Keratinocyte (primary cell): Measurements from ENCODE around the gene NR3C2. TPM values are rescaled to one million over a fixed set of nuclear protein-coding genes. Genes with fewer than 3 reads are reported as not detected.

Experiments
- DNase-seq: peaks from one replicate; pipeline ENCODE4 v3.0.0-alpha.2; 2011; ENCODE audit warnings: low read depth, missing footprints, low spot score
- FAIRE-seq: peaks from 2 replicates; lab custom pipeline; 2011; peaks lifted over from hg19 to GRCh38; lab: Jason Lieb, UNC
- H2AFZ ChIP-seq: 2 replicates; pipeline ENCODE4 v1.6.0; 2012; ENCODE audit warnings: low read length, control low read depth, inconsistent platforms; ENCODE audit not compliant: control insufficient read depth
- H3K27ac ChIP-seq: 2 replicates; pipeline ENCODE4 v1.5.1; 2011; ENCODE audit warnings: low read length; ENCODE audit not compliant: control insufficient read depth, insufficient read depth
- H3K27me3 ChIP-seq: 3 replicates; pipeline ENCODE4 v1.6.0; 2011; ENCODE audit warnings: low read length; ENCODE audit not compliant: control insufficient read depth, insufficient read depth; ENCODE audit errors: extremely low read depth
- H3K36me3 ChIP-seq, 2 experiments: 2 replicates in 1 of 2; 3 replicates in 1 of 2; pipeline ENCODE4 v1.5.1; 2011; ENCODE audit warnings: low read length in 2 of 2, mild to moderate bottlenecking in 1 of 2; ENCODE audit not compliant: control insufficient read depth in 2 of 2, insufficient read depth in 2 of 2; ENCODE audit errors: extremely low read depth in 1 of 2
- H3K4me1 ChIP-seq: 3 replicates; pipeline ENCODE4 v1.5.1; 2011; ENCODE audit warnings: low read length; ENCODE audit not compliant: control insufficient read depth, insufficient read depth; ENCODE audit errors: extremely low read depth
- H3K4me2 ChIP-seq: 3 replicates; pipeline ENCODE4 v1.6.0; 2011; ENCODE audit warnings: low read depth, low read length; ENCODE audit not compliant: control insufficient read depth, insufficient read depth; ENCODE audit errors: extremely low read depth
- H3K4me3 ChIP-seq, 3 experiments: fragments of 200-600 bp in 1 of 3; sonication (generic) in 1 of 3; 2 replicates in 2 of 3; 3 replicates in 1 of 3; pipeline ENCODE4 v1.5.1; 2011 to 2016; ENCODE audit warnings: low read length in 3 of 3, mild to moderate bottlenecking in 3 of 3, control low read depth in 2 of 3, inconsistent platforms in 1 of 3, low read depth in 1 of 3, mixed read lengths in 1 of 3, mixed run types in 1 of 3, moderate library complexity in 1 of 3; ENCODE audit not compliant: control insufficient read depth in 2 of 3, insufficient read depth in 2 of 3; ENCODE audit errors: extremely low read depth in 1 of 3
- H3K79me2 ChIP-seq: 2 replicates; pipeline ENCODE4 v1.6.0; 2012; ENCODE audit warnings: low read length; ENCODE audit not compliant: control insufficient read depth, insufficient read depth
- H3K9ac ChIP-seq: 3 replicates; pipeline ENCODE4 v1.6.0; 2011; ENCODE audit warnings: low read length; ENCODE audit not compliant: control insufficient read depth, insufficient read depth; ENCODE audit errors: extremely low read depth
- H3K9me1 ChIP-seq: 3 replicates; pipeline ENCODE4 v1.6.0; 2011; ENCODE audit warnings: low read length; ENCODE audit not compliant: control insufficient read depth, insufficient read depth; ENCODE audit errors: extremely low read depth
- H3K9me3 ChIP-seq: 2 replicates; pipeline ENCODE4 v1.5.1; 2012; ENCODE audit warnings: low read depth, low read length; ENCODE audit not compliant: control insufficient read depth
- H4K20me1 ChIP-seq: 3 replicates; pipeline ENCODE4 v1.6.0; 2011; ENCODE audit warnings: low read length; ENCODE audit not compliant: control insufficient read depth, insufficient read depth; ENCODE audit errors: extremely low read depth
- EZH2 ChIP-seq: IDR thresholded peaks from one replicate; pipeline ENCODE4 v1.6.1; 2012; ENCODE audit warnings: inconsistent platforms, mild to moderate bottlenecking, low read length, moderate library complexity
- dilution Hi-C: fragments of 300-500 bp; cut with MboI; formaldehyde crosslinking; loops from one replicate; pipeline ENCODE4 v1.7.0; 2020; ENCODE audit warnings: low sequenced_read_pairs; ENCODE audit not compliant: extremely low pct_ligation_motif_present
- polyA plus RNA-seq, 5 experiments: library from polyadenylated mRNA; depleted of rRNA in 3 of 5; stranded (reverse) in 3 of 5; stranded (forward) in 1 of 5; unstranded in 1 of 5; fragments of >200 nt; gene quantifications; 1 replicate in 1 of 5; 2 replicates in 3 of 5; 3 replicates in 1 of 5; pipeline versions ENCODE4 v1.2.1 to v1.2.3, GENCODE V29; 2011 to 2012; ENCODE audit warnings: missing spikeins in 2 of 5, low read depth in 1 of 5, low replicate concordance in 1 of 5
- TF ChIP-seq, protein P1 (sequence below), 3 experiments: IDR thresholded peaks in 1 of 3; conservative IDR thresholded peaks in 1 of 3; optimal IDR thresholded peaks in 1 of 3; 2 replicates in 2 of 3; 3 replicates in 1 of 3; pipeline versions ENCODE3 to v1.5.1; 2011; ENCODE audit warnings: low read length in 3 of 3, mild to moderate bottlenecking in 3 of 3, moderate library complexity in 2 of 3, control low read depth in 1 of 3, inconsistent platforms in 1 of 3; ENCODE audit not compliant: insufficient read depth in 2 of 3; ENCODE audit errors: extremely low read depth in 1 of 3

Gene NR3C2
- polyA plus RNA-seq, 1 donor (not counting 4 experiments of a cell fraction or from before 2014, with no cell fraction given): 1.5 TPM

DNA sequence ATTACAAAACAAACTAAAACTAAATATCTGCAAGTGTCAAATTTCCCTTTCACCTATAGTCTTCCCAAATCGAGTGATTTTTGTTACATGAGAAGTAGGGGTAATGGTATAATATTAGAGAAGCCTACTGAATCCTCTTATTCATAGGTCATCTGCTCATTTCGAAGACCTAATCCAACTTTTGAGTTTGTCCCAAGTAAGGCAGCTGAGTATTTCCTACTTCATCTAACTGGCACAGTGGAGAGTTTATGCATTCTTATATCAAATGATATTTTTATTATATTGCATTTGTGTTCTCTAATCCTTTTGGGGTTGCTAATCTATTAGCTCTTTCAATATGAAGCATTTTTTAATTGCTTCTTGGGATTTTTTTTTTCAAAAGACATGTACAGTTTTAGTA lies 7.7 kb upstream of the NR3C2 start:
- TF ChIP-seq, protein P1, sequence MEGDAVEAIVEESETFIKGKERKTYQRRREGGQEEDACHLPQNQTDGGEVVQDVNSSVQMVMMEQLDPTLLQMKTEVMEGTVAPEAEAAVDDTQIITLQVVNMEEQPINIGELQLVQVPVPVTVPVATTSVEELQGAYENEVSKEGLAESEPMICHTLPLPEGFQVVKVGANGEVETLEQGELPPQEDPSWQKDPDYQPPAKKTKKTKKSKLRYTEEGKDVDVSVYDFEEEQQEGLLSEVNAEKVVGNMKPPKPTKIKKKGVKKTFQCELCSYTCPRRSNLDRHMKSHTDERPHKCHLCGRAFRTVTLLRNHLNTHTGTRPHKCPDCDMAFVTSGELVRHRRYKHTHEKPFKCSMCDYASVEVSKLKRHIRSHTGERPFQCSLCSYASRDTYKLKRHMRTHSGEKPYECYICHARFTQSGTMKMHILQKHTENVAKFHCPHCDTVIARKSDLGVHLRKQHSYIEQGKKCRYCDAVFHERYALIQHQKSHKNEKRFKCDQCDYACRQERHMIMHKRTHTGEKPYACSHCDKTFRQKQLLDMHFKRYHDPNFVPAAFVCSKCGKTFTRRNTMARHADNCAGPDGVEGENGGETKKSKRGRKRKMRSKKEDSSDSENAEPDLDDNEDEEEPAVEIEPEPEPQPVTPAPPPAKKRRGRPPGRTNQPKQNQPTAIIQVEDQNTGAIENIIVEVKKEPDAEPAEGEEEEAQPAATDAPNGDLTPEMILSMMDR (optimal IDR thresholded peaks at IDR 0.05 in 1 of 3, IDR thresholded peaks at IDR 0.05 in 1 of 3, conservative IDR thresholded peaks at IDR 0.05 in 1 of 3; ENCODE audit: extremely low read depth in 1 of 3, insufficient read depth in 2 of 3, low read length in 3 of 3): no peak
- TF ChIP-seq EZH2: no peak
- H3K9me1 ChIP-seq: no peaks in the 10 kb centered on the region
- H3K9me3 ChIP-seq: no peaks in the 10 kb centered on the region
- no peaks in the 10 kb centered on the region for H3K36me3 ChIP-seq
- FAIRE-seq: no peak
- H3K4me3 ChIP-seq: no peak overlapping the region
- no peak overlapping the region for H2AFZ ChIP-seq
- no peak overlapping the region for H3K9ac ChIP-seq
- dilution Hi-C loops: no loop called here
- no peak overlapping the region for H3K4me2 ChIP-seq
- no peaks in the 10 kb centered on the region for H4K20me1 ChIP-seq
- no peak overlapping the region for H3K27ac ChIP-seq
- peaks cover 5% of the 10 kb centered on the region for H3K27me3 ChIP-seq
- H3K4me1 ChIP-seq: peaks cover 12% of the 10 kb centered on the region
- no peaks in the 10 kb centered on the region for H3K79me2 ChIP-seq
- DNase-seq: no peak

DNA sequence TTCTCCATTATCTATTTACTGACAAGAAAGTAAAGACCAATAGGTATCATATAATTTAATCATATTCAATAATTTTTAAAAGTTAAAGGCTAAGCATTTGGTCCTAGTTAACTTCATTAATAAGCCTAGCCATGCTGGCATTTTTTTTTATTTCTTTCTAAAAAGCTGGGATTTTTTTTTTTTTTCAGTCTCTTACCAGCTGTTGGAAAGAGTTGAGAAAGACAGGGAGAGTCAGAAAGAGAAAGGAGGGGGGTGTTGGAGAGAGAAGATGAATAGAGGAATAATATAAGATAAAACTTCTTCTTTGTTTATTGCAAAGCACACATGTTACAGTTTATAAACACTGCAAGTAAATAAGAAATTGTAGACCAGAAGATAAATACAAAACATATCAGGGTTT lies 5.9 kb upstream of the NR3C2 start:
- dilution Hi-C loops: no loop called here
- no peaks in the 10 kb centered on the region for H3K79me2 ChIP-seq
- no peak overlapping the region for H2AFZ ChIP-seq
- peaks cover 8% of the 10 kb centered on the region for H3K4me1 ChIP-seq
- no peak overlapping the region for H3K27ac ChIP-seq
- H3K27me3 ChIP-seq: peaks cover 12% of the 10 kb centered on the region
- DNase-seq: no peak
- no peaks in the 10 kb centered on the region for H3K9me1 ChIP-seq
- no peak for FAIRE-seq
- no peaks in the 10 kb centered on the region for H3K36me3 ChIP-seq
- TF ChIP-seq EZH2: no peak
- TF ChIP-seq, protein P1 (optimal IDR thresholded peaks at IDR 0.05 in 1 of 3, IDR thresholded peaks at IDR 0.05 in 1 of 3, conservative IDR thresholded peaks at IDR 0.05 in 1 of 3; ENCODE audit: extremely low read depth in 1 of 3, insufficient read depth in 2 of 3, low read length in 3 of 3): no peak
- no peak overlapping the region for H3K9ac ChIP-seq
- H3K4me2 ChIP-seq: peak overlapping the region; percentile 49
- H3K4me3 ChIP-seq: no peak overlapping the region
- no peaks in the 10 kb centered on the region for H3K9me3 ChIP-seq
- H4K20me1 ChIP-seq: no peaks in the 10 kb centered on the region
